ENCODE data around the gene CHD5.

GRCh38 chr1:6117624-6118023 is 62.5 kb downstream of the CHD5 start:
- TF ChIP-seq POLR2AphosphoS5 (IDR thresholded peaks at IDR 0.05; ENCODE audit: low read depth, low read length) (no peak), POLR2A (IDR thresholded peaks at IDR 0.05; ENCODE audit: low read depth, low read length) (no peak), TAF1 (IDR thresholded peaks at IDR 0.05; ENCODE audit: low read depth, low read length) (no peak)

All from GM12891 (cell line).